GM10266 (cell line): ENCODE results near the gene GSTO1.

ENCODE experiments used
- DNase-seq: peaks from one replicate; pipeline ENCODE4 v3.0.0; 2012; ENCODE audit errors: extremely low spot score
- TF ChIP-seq, protein P1 (sequence below): IDR thresholded peaks from 2 replicates; pipeline ENCODE4 v1.5.1; 2012; ENCODE audit warnings: mild to moderate bottlenecking, low read depth; ENCODE audit not compliant: control insufficient read depth, insufficient read depth; ENCODE audit errors: missing control alignments

Gene GSTO1

DNA sequence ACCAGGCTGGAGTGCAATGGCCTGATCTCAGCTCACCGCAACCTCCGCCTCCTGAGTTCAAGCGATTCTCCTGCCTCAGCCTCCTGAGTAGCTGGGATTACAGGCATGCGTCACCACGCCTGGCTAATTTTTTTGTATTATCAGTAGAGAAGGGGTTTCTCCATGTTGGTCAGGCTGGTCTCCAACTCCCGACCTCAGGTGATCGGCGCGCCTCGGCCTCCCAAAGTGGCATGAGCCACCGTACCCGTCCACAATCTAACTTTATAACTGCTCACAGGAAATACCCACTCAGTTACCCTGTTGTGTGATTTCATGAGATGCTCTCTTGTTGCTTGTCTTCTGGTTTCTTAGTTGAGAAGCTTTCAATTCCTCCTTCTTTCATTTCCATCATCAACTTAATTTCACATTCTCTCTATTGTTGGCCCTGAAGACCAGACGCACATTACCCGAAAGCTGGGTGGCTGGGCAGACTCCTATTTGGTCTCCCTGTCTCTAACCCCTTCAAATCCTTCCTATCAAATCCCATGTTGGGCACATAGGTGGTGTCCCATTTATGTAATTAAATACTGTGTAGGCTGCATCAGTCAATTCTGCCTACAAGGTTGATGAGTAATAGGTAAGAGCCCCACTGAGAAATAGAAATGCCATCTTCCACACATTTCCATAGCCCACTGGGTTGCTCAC is 13.2 kb downstream of the GSTO1 start:
- DNase-seq = no peak
- TF ChIP-seq, protein P1, sequence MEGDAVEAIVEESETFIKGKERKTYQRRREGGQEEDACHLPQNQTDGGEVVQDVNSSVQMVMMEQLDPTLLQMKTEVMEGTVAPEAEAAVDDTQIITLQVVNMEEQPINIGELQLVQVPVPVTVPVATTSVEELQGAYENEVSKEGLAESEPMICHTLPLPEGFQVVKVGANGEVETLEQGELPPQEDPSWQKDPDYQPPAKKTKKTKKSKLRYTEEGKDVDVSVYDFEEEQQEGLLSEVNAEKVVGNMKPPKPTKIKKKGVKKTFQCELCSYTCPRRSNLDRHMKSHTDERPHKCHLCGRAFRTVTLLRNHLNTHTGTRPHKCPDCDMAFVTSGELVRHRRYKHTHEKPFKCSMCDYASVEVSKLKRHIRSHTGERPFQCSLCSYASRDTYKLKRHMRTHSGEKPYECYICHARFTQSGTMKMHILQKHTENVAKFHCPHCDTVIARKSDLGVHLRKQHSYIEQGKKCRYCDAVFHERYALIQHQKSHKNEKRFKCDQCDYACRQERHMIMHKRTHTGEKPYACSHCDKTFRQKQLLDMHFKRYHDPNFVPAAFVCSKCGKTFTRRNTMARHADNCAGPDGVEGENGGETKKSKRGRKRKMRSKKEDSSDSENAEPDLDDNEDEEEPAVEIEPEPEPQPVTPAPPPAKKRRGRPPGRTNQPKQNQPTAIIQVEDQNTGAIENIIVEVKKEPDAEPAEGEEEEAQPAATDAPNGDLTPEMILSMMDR = no peak

DNA sequence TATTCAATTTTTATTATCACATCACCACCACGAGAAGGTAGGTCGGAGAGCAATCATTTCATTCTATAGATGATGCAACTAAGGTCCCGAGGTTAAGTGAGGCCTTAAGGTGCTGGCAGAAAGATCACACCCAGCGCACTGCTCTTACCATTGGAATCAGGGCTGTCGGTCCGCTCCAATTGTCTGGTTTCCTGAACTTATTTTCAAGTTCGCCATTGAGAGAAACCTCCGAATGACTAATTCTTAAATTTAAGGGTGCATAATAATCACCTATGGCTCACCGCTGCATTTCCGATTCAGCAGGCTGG is 13.7 kb downstream of the GSTO1 start:
- TF ChIP-seq, protein P1 = no peak
- DNase-seq = no peak

GRCh38 chr10:104268713-104269645 is 14.3 kb downstream of the GSTO1 start, which contains the start of gene GSTO2:
GSTO2 (plus strand) TSS chr10:104269184; CDS start chr10:104274916, 5,732 bp downstream.
- peak; percentile 99 for DNase-seq
- TF ChIP-seq, protein P1 = no peak

- TF ChIP-seq, protein P1 = no peak
These were observed 18.6 kb downstream of the GSTO1 start for GRCh38 chr10:104273286-104273685.

GRCh38 chr10:104273899-104274575 is 19.3 kb downstream of the GSTO1 start:
- TF ChIP-seq, protein P1 = no peak
- no peak for DNase-seq

More at GRCh38 chr10:104273286-104273685, 18.6 kb downstream of the GSTO1 start:
- no peak for DNase-seq

DNA sequence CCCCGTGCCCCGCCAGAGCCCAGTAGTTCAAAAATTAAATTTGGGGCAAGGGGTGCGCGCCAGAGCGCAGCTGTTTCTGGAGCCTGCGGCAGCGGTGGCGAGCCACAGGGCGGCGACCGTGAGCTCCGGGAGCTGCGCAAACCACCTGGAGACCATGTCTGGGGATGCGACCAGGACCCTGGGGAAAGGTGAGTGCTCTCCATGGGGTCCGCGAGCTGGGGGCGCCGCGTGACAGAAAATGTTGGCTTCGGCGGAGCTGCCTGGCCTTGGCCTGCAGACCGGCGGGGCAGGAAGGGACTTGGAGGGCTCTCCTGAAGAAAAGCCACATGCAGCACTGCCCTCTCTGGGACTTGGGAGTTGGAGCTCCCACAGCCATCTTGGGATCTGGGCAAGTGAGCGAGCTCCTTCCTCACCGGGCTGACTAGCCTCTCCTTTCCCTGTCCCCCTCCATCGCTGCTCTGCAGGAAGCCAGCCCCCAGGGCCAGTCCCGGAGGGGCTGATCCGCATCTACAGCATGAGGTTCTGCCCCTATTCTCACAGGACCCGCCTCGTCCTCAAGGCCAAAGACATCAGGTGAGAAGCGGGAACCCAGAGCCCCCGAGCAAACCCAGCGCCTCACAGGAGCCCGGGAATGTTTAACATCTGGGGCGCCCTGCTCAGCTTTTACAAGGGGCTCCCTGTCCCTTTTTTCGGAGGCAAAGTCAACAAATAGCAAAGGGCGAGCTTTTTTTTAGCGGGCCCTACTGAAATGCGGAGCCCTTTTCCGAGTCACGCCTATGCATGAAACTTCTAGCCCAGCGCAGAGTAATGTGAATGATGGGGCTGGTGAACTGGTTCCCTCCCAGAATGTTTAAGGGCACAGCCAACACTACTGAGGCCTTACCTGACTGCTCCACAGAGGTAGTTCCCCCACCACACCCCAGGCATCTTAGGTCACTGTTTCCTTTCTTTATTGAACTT is 20.4 kb downstream of the GSTO1 start:
- DNase-seq = peak; percentile 51
- TF ChIP-seq, protein P1 = peak; percentile 84
